ENCODE data around the gene CTNNA3. TPM values are rescaled to one million over a fixed set of nuclear protein-coding genes. Genes with fewer than 3 reads are reported as not detected.

Gene CTNNA3
- total and polyA plus RNA-seq, 7 donors, result 0.85 to 66.2 (median 28.1) TPM

GRCh38 chr10:66934711-66935110 is 761.3 kb downstream of the CTNNA3 start:
- Histone ChIP-seq H3K36me3 (ENCODE audit: insufficient read depth in 1 of 2, low read depth in 1 of 2) (no peaks in the 10 kb centered on the region), H3K4me1 (no peaks in the 10 kb centered on the region), H3K4me3 (no peak overlapping the region), H3K9me3 (no peaks in the 10 kb centered on the region), H3K27ac (no peak overlapping the region), H3K27me3 (ENCODE audit: insufficient read depth in 3 of 3, low read length in 2 of 3) (peaks cover 0 to 5% (median 2%) of the 10 kb centered on the region in 3 donors)
- no peak for DNase-seq
- TF ChIP-seq CTCF (IDR thresholded peaks at IDR 0.05), result no peak
- no peak for ATAC-seq
- intact Hi-C loops (cut with DNase I), result no loop called here

GRCh38 chr10:66931949-66932343 is 764.0 kb downstream of the CTNNA3 start:
- Histone ChIP-seq H3K4me3 (no peak overlapping the region), H3K27me3 (ENCODE audit: insufficient read depth in 3 of 3, low read length in 2 of 3) (peaks cover 4 to 5% (median 5%) of the 10 kb centered on the region in 3 donors), H3K9me3 (no peaks in the 10 kb centered on the region), H3K36me3 (ENCODE audit: insufficient read depth in 1 of 2, low read depth in 1 of 2) (no peaks in the 10 kb centered on the region), H3K4me1 (peaks cover 15% of the 10 kb centered on the region), H3K27ac (no peak overlapping the region)
- no peak for TF ChIP-seq CTCF (IDR thresholded peaks at IDR 0.05)
- intact Hi-C loops (cut with DNase I), result no loop called here
- ATAC-seq (no peak), DNase-seq (no peak)
- 14 to 25% (median 20%) methylated on average over 3 of the region's 3 CpGs for WGBS, 3 donors

- TF ChIP-seq CTCF (IDR thresholded peaks at IDR 0.05), result peak; percentile 84
- Histone ChIP-seq H3K4me1 (peaks cover 15% of the 10 kb centered on the region), H3K4me3 (no peak overlapping the region), H3K27ac (no peak overlapping the region), H3K9me3 (no peaks in the 10 kb centered on the region), H3K27me3 (ENCODE audit: insufficient read depth in 3 of 3, low read length in 2 of 3) (peaks cover 4 to 5% (median 5%) of the 10 kb centered on the region in 3 donors), H3K36me3 (ENCODE audit: insufficient read depth in 1 of 2, low read depth in 1 of 2) (no peaks in the 10 kb centered on the region)
- intact Hi-C loops (cut with DNase I), result no loop called here
- 23 to 34% (median 29%) methylated on average over 5 of the region's 5 CpGs for WGBS, 3 donors
- no peak for DNase-seq
- ATAC-seq, result peak in 3 of 4 donors; percentile 43 to 73 (median 52)
Observed at GRCh38 chr10:66931340-66931948, 764.6 kb downstream of the CTNNA3 start.

GRCh38 chr10:66929375-66929774 is 766.6 kb downstream of the CTNNA3 start:
- Histone ChIP-seq H3K9me3 (no peaks in the 10 kb centered on the region), H3K27me3 (ENCODE audit: insufficient read depth in 3 of 3, low read length in 2 of 3) (peaks cover 4 to 5% (median 5%) of the 10 kb centered on the region in 3 donors), H3K4me1 (peaks cover 15% of the 10 kb centered on the region), H3K4me3 (no peak overlapping the region), H3K36me3 (ENCODE audit: insufficient read depth in 1 of 2, low read depth in 1 of 2) (no peaks in the 10 kb centered on the region), H3K27ac (no peak overlapping the region)
- WGBS, 3 donors, result 25 to 45% (median 29%) methylated on average over 5 of the region's 5 CpGs
- no peak for TF ChIP-seq CTCF (IDR thresholded peaks at IDR 0.05)
- ATAC-seq (no peak), DNase-seq (no peak)
- intact Hi-C loops (cut with DNase I), result no loop called here

GRCh38 chr10:66928776-66929175 is 767.2 kb downstream of the CTNNA3 start:
- Histone ChIP-seq H3K9me3 (no peaks in the 10 kb centered on the region), H3K27ac (no peak overlapping the region), H3K27me3 (ENCODE audit: insufficient read depth in 3 of 3, low read length in 2 of 3) (peaks cover 4 to 5% (median 5%) of the 10 kb centered on the region in 3 donors), H3K4me3 (no peak overlapping the region), H3K4me1 (peaks cover 15% of the 10 kb centered on the region), H3K36me3 (ENCODE audit: insufficient read depth in 1 of 2, low read depth in 1 of 2) (no peaks in the 10 kb centered on the region)
- TF ChIP-seq CTCF (IDR thresholded peaks at IDR 0.05), result no peak
- intact Hi-C loops (cut with DNase I), result no loop called here
- no peak for DNase-seq
- no peak for ATAC-seq
- WGBS, 3 donors, result 23 to 37% (median 25%) methylated on average over 3 of the region's 3 CpGs

All from psoas muscle (tissue), 8 donors.